ENCODE measurements around the gene TLE7.
A peak's percentile ranks its signal among the peaks of the same experiment; 100 is the strongest.

Gene TLE7

DNA sequence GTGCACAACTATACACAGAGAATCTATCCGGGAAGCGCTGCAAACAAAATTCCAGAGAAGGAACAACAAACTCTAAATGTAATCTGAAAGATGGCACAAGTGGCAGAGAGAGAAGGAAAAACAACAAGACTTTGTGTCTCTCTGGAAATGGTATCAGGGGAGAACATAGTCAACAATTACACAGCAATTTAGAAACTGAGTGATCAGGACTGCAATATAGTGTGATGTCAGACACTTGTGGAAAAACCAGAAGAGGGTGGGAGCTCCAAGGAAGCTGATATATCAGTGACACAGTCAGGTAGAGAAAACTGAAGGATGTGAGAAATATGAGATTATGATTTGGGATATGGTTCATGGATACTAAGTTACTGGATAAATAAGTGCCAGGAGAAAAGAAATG lies 39.1 kb upstream of the TLE7 start:
- POLR2A ChIA-PET, result no interaction called here

DNA sequence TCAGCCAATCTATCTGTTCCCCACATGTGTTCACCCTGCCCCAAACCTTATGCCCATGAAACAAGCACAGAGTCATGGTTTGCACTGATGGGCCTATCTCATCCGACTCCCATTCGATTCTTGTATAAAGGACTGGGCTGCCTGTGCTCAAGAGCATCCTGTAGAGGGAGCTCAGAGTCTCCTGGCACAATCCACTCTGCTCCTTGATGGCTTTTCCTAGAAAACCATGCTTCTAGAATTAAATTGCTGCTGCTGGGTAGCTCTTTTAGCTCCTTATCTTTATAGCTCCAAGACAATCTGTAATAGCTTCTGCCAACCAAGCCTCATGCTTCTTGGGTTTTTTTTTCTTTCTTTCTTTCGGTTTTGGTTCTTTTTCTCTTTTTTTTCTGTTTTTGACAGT lies 37.6 kb upstream of the TLE7 start:
- no peaks in the 10 kb centered on the region for H3K4me1 ChIP-seq (ENCODE audit: control insufficient read depth, insufficient read depth, low read length)
- POLR2A ChIA-PET, result interaction anchor here (0.5 to 1.1 kb wide), 2 partner anchors 12 to 17 kb away, joined by 3 read pairs; partner anchors contain the start of gene ZNF23
- no peaks in the 10 kb centered on the region for H3K9me3 ChIP-seq (ENCODE audit: control insufficient read depth, insufficient read depth, low read depth, low read length)
- no peak overlapping the region for H3K27ac ChIP-seq (ENCODE audit: extremely low read depth, low read depth, low read length)
- CTCF ChIA-PET, result interaction anchor here (0.7 to 2.3 kb wide), 15 partner anchors 9 to 132 kb away, joined by 3 to 13 read pairs (median 5); partner anchors contain the start of gene ZNF23
- no peak overlapping the region for H3K4me3 ChIP-seq (ENCODE audit: low read depth, low read length)
- H3K36me3 ChIP-seq (ENCODE audit: control insufficient read depth in 2 of 2, insufficient read depth in 1 of 2, low read length in 2 of 2), result peaks cover 0 to 39% of the 10 kb centered on the region in 2 experiments; a peak in 1 of 3 replicates
- TF ChIP-seq ZNF501 (tag by site-specific recombination; IDR thresholded peaks at IDR 0.05) (no peak), ZNF19 (tag by site-specific recombination; IDR thresholded peaks at IDR 0.05; ENCODE audit: low read depth) (no peak), ZNF558 (tag by site-specific recombination; IDR thresholded peaks at IDR 0.05) (no peak), ZNF654 (tag by site-specific recombination; IDR thresholded peaks at IDR 0.05; ENCODE audit: low read depth) (peak; percentile 26), ZNF366 (tag by site-specific recombination; conservative IDR thresholded peaks at IDR 0.05) (no peak), ZNF10 (tag by site-specific recombination; IDR thresholded peaks at IDR 0.05) (no peak), ZNF223 (tag by site-specific recombination; IDR thresholded peaks at IDR 0.05) (no peak), ZNF621 (tag by site-specific recombination; IDR thresholded peaks at IDR 0.05) (no peak), ZNF341 (tag by site-specific recombination; IDR thresholded peaks at IDR 0.05; ENCODE audit: low read depth) (no peak), ZBTB17 (tag by site-specific recombination; IDR thresholded peaks at IDR 0.05) (peak; percentile 74), YY2 (tag by site-specific recombination; IDR thresholded peaks at IDR 0.05) (no peak), ZNF529 (tag by site-specific recombination; IDR thresholded peaks at IDR 0.05; ENCODE audit: insufficient replicate concordance) (no peak)
- TF ChIP-seq, protein P1, sequence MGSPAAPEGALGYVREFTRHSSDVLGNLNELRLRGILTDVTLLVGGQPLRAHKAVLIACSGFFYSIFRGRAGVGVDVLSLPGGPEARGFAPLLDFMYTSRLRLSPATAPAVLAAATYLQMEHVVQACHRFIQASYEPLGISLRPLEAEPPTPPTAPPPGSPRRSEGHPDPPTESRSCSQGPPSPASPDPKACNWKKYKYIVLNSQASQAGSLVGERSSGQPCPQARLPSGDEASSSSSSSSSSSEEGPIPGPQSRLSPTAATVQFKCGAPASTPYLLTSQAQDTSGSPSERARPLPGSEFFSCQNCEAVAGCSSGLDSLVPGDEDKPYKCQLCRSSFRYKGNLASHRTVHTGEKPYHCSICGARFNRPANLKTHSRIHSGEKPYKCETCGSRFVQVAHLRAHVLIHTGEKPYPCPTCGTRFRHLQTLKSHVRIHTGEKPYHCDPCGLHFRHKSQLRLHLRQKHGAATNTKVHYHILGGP (tag by site-specific recombination; IDR thresholded peaks at IDR 0.05), result peak; percentile 99
- TF ChIP-seq, protein P2, sequence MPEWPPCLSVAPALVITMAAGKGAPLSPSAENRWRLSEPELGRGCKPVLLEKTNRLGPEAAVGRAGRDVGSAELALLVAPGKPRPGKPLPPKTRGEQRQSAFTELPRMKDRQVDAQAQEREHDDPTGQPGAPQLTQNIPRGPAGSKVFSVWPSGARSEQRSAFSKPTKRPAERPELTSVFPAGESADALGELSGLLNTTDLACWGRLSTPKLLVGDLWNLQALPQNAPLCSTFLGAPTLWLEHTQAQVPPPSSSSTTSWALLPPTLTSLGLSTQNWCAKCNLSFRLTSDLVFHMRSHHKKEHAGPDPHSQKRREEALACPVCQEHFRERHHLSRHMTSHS (tag by site-specific recombination; IDR thresholded peaks at IDR 0.05), result no peak
- TF ChIP-seq, protein P3, sequence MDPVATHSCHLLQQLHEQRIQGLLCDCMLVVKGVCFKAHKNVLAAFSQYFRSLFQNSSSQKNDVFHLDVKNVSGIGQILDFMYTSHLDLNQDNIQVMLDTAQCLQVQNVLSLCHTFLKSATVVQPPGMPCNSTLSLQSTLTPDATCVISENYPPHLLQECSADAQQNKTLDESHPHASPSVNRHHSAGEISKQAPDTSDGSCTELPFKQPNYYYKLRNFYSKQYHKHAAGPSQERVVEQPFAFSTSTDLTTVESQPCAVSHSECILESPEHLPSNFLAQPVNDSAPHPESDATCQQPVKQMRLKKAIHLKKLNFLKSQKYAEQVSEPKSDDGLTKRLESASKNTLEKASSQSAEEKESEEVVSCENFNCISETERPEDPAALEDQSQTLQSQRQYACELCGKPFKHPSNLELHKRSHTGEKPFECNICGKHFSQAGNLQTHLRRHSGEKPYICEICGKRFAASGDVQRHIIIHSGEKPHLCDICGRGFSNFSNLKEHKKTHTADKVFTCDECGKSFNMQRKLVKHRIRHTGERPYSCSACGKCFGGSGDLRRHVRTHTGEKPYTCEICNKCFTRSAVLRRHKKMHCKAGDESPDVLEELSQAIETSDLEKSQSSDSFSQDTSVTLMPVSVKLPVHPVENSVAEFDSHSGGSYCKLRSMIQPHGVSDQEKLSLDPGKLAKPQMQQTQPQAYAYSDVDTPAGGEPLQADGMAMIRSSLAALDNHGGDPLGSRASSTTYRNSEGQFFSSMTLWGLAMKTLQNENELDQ (tag by site-specific recombination; IDR thresholded peaks at IDR 0.05; ENCODE audit: low read depth), result no peak
- TF ChIP-seq, protein P4, sequence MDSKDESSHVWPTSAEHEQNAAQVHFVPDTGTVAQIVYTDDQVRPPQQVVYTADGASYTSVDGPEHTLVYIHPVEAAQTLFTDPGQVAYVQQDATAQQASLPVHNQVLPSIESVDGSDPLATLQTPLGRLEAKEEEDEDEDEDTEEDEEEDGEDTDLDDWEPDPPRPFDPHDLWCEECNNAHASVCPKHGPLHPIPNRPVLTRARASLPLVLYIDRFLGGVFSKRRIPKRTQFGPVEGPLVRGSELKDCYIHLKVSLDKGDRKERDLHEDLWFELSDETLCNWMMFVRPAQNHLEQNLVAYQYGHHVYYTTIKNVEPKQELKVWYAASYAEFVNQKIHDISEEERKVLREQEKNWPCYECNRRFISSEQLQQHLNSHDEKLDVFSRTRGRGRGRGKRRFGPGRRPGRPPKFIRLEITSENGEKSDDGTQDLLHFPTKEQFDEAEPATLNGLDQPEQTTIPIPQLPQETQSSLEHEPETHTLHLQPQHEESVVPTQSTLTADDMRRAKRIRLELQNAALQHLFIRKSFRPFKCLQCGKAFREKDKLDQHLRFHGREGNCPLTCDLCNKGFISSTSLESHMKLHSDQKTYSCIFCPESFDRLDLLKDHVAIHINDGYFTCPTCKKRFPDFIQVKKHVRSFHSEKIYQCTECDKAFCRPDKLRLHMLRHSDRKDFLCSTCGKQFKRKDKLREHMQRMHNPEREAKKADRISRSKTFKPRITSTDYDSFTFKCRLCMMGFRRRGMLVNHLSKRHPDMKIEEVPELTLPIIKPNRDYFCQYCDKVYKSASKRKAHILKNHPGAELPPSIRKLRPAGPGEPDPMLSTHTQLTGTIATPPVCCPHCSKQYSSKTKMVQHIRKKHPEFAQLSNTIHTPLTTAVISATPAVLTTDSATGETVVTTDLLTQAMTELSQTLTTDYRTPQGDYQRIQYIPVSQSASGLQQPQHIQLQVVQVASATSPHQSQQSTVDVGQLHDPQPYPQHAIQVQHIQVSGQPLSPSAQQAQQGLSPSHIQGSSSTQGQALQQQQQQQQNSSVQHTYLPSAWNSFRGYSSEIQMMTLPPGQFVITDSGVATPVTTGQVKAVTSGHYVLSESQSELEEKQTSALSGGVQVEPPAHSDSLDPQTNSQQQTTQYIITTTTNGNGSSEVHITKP (tag by site-specific recombination; IDR thresholded peaks at IDR 0.05), result 0 out of 2 replicates have a peak, but pooled peaks have one; percentile 33

More for the DNA sequence above, 39.1 kb upstream of the TLE7 start:
- TF ChIP-seq ZNF791 (tag by site-specific recombination; IDR thresholded peaks at IDR 0.05) (no peak), FEZF1 (tag by site-specific recombination; IDR thresholded peaks at IDR 0.05) (no peak), PRDM1 (tag by site-specific recombination; IDR thresholded peaks at IDR 0.05) (no peak), ZNF843 (tag by site-specific recombination; IDR thresholded peaks at IDR 0.05) (no peak), ZIC2 (tag by site-specific recombination; IDR thresholded peaks at IDR 0.05) (no peak), ZNF324 (tag by site-specific recombination; IDR thresholded peaks at IDR 0.05) (no peak)
- TF ChIP-seq, protein P5, sequence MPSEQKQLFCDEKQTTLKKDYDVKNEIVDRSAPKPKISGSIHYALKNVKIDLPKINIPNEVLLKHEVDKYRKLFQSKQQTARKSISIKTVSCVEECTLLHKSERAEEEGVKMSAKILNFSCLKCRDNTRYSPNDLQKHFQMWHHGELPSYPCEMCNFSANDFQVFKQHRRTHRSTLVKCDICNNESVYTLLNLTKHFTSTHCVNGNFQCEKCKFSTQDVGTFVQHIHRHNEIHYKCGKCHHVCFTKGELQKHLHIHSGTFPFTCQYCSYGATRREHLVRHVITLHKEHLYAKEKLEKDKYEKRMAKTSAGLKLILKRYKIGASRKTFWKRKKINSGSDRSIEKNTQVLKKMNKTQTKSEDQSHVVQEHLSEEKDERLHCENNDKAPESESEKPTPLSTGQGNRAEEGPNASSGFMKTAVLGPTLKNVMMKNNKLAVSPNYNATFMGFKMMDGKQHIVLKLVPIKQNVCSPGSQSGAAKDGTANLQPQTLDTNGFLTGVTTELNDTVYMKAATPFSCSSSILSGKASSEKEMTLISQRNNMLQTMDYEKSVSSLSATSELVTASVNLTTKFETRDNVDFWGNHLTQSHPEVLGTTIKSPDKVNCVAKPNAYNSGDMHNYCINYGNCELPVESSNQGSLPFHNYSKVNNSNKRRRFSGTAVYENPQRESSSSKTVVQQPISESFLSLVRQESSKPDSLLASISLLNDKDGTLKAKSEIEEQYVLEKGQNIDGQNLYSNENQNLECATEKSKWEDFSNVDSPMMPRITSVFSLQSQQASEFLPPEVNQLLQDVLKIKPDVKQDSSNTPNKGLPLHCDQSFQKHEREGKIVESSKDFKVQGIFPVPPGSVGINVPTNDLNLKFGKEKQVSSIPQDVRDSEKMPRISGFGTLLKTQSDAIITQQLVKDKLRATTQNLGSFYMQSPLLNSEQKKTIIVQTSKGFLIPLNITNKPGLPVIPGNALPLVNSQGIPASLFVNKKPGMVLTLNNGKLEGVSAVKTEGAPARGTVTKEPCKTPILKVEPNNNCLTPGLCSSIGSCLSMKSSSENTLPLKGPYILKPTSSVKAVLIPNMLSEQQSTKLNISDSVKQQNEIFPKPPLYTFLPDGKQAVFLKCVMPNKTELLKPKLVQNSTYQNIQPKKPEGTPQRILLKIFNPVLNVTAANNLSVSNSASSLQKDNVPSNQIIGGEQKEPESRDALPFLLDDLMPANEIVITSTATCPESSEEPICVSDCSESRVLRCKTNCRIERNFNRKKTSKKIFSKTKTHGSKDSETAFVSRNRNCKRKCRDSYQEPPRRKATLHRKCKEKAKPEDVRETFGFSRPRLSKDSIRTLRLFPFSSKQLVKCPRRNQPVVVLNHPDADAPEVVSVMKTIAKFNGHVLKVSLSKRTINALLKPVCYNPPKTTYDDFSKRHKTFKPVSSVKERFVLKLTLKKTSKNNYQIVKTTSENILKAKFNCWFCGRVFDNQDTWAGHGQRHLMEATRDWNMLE (tag by site-specific recombination; conservative IDR thresholded peaks at IDR 0.05; ENCODE audit: low read depth), result no peak
- no peak overlapping the region for H3K27ac ChIP-seq (ENCODE audit: extremely low read depth, low read depth, low read length)
- no peak overlapping the region for H3K4me3 ChIP-seq (ENCODE audit: low read depth, low read length)
- peaks cover 0 to 28% of the 10 kb centered on the region in 2 experiments; a peak in 1 of 3 replicates for H3K36me3 ChIP-seq (ENCODE audit: control insufficient read depth in 2 of 2, insufficient read depth in 1 of 2, low read length in 2 of 2)
- no peaks in the 10 kb centered on the region for H3K4me1 ChIP-seq (ENCODE audit: control insufficient read depth, insufficient read depth, low read length)
- no peaks in the 10 kb centered on the region for H3K9me3 ChIP-seq (ENCODE audit: control insufficient read depth, insufficient read depth, low read depth, low read length)
- CTCF ChIA-PET, result interaction anchor here (0.7 to 2.3 kb wide), 4 partner anchors 11 to 131 kb away, joined by 3 to 12 read pairs (median 8); no protein-coding TSS in a partner anchor

Measured in HEK293 (cell line).